Measurements from ENCODE around the gene TNF. TPM values are rescaled to one million over a fixed set of nuclear protein-coding genes. Genes with fewer than 3 reads are reported as not detected.

Gene TNF
- total RNA-seq (2014; rRNA removed; shearing (Covaris generic)) = not detected in 2 replicates

DNA sequence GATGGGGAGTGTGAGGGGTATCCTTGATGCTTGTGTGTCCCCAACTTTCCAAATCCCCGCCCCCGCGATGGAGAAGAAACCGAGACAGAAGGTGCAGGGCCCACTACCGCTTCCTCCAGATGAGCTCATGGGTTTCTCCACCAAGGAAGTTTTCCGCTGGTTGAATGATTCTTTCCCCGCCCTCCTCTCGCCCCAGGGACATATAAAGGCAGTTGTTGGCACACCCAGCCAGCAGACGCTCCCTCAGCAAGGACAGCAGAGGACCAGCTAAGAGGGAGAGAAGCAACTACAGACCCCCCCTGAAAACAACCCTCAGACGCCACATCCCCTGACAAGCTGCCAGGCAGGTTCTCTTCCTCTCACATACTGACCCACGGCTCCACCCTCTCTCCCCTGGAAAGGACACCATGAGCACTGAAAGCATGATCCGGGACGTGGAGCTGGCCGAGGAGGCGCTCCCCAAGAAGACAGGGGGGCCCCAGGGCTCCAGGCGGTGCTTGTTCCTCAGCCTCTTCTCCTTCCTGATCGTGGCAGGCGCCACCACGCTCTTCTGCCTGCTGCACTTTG, at the start of gene TNF:
TSS of gene TNF (plus strand) at position 231 of the 567 bp plus-strand sequence. CDS start at position 408, 177 bp downstream.
- Histone ChIP-seq H3K9me3 (replicated peaks) (no peaks in the 10 kb centered on the region), H3K4me3 (no peak within 1 kb of the TSS), H3K36me3 (no peaks in the 10 kb centered on the region), H3K4me1 (replicated peaks) (no peaks in the 10 kb centered on the region), H3K27ac (no peak within 1 kb of the TSS), H3K27me3 (replicated peaks) (no peaks in the 10 kb centered on the region)
- no peak for DNase-seq (ENCODE audit: low read depth in 1 of 2, low spot score in 2 of 2)

DNA sequence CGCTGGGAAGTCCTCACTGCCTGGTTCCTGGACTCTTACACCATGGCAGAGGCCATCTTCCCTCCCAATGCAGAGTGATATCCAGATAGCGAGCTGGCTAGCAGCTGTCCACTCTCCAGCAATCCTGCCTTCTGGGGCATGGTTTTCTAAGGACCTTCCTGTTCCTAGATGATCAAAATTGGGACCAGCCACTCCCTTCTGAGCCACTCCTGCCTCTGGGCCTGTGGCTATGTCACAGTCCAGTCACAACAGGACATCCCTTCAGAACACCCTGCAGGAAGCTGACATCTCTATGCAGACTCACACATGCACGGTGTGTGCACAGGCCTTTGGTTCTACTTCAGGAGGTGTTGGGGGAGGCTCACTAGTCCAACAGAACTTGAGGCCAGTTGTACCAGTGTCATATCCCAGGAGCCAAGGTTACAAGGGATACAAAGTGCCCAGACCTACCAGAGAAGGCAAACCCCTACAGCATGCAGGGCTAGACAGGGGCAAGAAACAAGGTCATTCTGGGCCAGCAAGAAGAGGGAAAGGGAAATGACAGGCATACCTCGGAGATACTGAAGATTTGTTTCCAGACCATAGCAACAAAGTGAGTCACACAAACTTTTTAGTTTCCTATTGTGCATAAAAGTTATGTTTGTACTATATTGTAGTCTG, 49.3 kb upstream of the TNF start:
- no peaks in the 10 kb centered on the region for H3K9me3 ChIP-seq (replicated peaks)
- H3K4me3 ChIP-seq = no peak overlapping the region
- peaks cover 28% of the 10 kb centered on the region for H3K4me1 ChIP-seq (replicated peaks)
- H3K27me3 ChIP-seq (replicated peaks) = no peaks in the 10 kb centered on the region
- peak overlapping the region; percentile 64 for H3K27ac ChIP-seq
- H3K36me3 ChIP-seq = peaks cover 21% of the 10 kb centered on the region
- DNase-seq (ENCODE audit: low read depth in 1 of 2, low spot score in 2 of 2) = peak in 1 of 2 experiments; percentile 74

DNA sequence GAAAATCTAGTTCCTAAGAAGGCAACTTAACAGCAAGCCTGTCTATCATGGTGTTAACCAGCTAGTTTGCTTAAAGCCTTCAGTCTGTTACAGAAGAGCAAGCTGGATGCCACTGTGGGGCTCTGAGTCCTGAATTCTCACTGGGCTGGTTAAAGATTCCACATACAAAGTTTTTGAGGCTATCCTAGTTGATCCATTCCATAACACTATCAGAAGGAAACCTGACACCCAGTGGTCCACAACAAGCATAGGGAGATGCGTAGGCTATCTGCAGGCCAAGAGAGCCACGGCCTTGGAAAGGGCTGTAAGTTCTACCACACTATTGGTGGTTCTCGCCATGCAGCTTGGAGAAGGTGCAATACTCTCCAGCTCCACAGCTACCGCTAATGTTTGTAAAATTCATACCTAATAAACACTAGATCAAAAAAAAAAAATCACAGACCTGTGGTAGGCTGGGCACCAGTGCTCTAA, 47.0 kb upstream of the TNF start:
- Histone ChIP-seq H3K4me1 (replicated peaks) (peaks cover 28% of the 10 kb centered on the region), H3K4me3 (no peak overlapping the region), H3K27me3 (replicated peaks) (no peaks in the 10 kb centered on the region), H3K27ac (no peak overlapping the region), H3K36me3 (peaks cover 42% of the 10 kb centered on the region), H3K9me3 (replicated peaks) (no peaks in the 10 kb centered on the region)
- no peak for DNase-seq (ENCODE audit: low read depth in 1 of 2, low spot score in 2 of 2)

DNA sequence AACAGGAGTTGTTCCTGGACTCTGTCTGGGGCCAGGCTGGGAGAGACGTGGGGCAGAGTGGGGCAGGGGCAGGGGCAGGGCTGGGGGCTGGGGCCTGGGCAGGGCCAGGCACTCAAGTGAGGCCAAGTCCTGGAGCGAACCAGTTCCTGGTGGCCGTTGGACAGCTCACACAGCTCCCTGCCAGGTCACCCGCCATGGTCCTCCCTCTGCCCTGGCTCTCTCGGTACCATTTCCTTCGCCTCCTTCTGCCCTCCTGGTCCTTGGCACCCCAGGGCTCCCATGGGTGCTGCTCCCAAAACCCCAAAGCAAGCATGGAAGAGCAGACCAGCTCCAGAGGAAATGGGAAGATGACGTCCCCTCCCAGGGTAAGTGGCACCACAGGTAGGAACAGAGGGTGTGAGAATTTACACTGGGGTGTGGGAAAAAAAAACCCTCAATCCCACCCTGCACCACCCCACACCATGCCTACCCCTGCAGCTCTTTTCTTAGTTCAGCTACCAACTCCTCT, 46.5 kb upstream of the TNF start, which contains the start of gene MCCD1:
TSS of gene MCCD1 (plus strand) at position 142 of the 508 bp plus-strand sequence. CDS start at position 195, 53 bp downstream.
- no peak within 1 kb of the TSS for H3K4me3 ChIP-seq
- H3K4me1 ChIP-seq (replicated peaks) = peaks cover 28% of the 10 kb centered on the region
- H3K27me3 ChIP-seq (replicated peaks) = no peaks in the 10 kb centered on the region
- no peak within 1 kb of the TSS for H3K27ac ChIP-seq
- H3K9me3 ChIP-seq (replicated peaks) = no peaks in the 10 kb centered on the region
- peaks cover 48% of the 10 kb centered on the region for H3K36me3 ChIP-seq
- DNase-seq (ENCODE audit: low read depth in 1 of 2, low spot score in 2 of 2) = no peak

DNA sequence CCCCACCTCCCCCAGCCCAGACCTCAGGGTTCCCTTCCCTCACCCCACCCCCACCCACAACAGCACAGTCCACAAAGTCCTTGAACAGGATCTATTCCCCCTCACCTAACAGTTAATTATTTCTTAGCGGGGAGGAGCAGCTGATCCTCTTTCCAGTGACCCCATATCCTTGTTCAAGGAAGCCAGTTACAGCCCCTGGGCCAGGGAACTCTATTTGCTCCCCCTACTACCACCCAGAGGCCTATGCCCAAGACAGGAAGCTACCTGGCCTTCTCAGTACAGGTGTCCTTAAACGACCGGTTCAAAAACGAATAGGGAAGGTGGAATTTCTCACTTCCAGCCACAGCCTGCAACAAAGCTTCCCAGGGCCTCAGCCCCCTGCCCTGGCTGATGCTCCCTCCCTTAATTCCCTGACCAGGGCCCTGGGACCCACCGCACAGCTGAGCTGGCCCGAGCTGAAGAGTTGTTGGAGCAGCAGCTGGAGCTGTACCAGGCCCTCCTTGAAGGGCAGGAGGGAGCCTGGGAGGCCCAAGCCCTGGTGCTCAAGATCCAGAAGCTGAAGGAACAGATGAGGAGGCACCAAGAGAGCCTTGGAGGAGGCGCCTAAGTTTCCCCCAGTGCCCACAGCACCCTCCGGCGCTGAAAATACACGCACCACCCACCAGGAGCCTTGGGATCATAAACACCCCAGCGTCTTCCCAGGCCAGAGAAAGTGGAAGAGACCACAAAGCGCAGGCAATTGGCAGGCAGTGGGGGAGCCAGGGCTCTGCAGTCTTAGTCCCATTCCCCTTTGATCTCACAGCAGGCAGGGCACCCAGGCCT, 45.8 kb upstream of the TNF start:
- peaks cover 54% of the 10 kb centered on the region for H3K36me3 ChIP-seq
- no peaks in the 10 kb centered on the region for H3K9me3 ChIP-seq (replicated peaks)
- DNase-seq (ENCODE audit: low read depth in 1 of 2, low spot score in 2 of 2) = peak in 1 of 2 experiments; percentile 35
- peaks cover 28% of the 10 kb centered on the region for H3K4me1 ChIP-seq (replicated peaks)
- no peak overlapping the region for H3K4me3 ChIP-seq
- H3K27me3 ChIP-seq (replicated peaks) = no peaks in the 10 kb centered on the region
- no peak overlapping the region for H3K27ac ChIP-seq

DNA sequence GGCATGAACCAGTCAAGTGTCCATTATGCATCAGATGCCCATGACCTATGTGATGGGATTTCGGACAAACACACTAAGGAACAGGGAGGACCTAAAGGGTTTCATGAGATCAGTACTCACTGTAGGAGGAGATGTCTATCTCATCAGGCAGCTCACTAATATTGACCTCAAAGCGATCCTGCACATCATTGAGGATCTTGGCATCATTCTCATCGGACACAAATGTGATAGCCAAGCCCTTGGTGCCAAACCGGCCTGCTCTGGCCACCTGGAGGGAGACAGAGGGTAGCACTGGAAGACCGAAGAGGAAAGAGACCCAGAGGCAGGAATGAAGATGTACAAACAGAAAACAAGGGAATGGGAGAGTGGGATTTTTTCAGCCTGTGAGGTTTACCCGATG, 44.7 kb upstream of the TNF start:
- Histone ChIP-seq H3K36me3 (peaks cover 66% of the 10 kb centered on the region), H3K27ac (no peak overlapping the region), H3K27me3 (replicated peaks) (no peaks in the 10 kb centered on the region), H3K4me1 (replicated peaks) (peaks cover 24% of the 10 kb centered on the region), H3K9me3 (replicated peaks) (no peaks in the 10 kb centered on the region), H3K4me3 (no peak overlapping the region)
- DNase-seq (ENCODE audit: low read depth in 1 of 2, low spot score in 2 of 2) = no peak

DNA sequence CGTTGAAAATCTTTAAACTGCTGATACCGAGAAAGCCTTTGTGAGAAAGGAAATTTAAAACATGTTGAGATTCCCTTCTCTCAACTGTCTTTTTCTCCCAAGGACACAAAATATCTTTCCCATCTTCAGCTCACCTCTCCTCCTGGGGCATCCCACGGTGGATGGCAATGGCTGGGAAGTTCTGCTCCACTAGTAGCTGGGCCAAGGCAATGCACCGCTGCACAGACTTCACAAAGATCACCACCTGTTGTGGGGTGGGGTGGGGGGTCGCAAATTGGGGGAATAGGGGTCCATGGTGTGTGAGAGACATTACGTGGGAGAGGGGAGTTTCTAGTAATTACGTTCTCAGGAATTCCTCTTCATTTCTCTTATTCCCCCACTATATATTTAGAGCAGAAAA, 44.2 kb upstream of the TNF start:
- Histone ChIP-seq H3K9me3 (replicated peaks) (no peaks in the 10 kb centered on the region), H3K27me3 (replicated peaks) (no peaks in the 10 kb centered on the region), H3K27ac (no peak overlapping the region), H3K4me1 (replicated peaks) (peaks cover 19% of the 10 kb centered on the region), H3K4me3 (no peak overlapping the region), H3K36me3 (peaks cover 71% of the 10 kb centered on the region)
- no peak for DNase-seq (ENCODE audit: low read depth in 1 of 2, low spot score in 2 of 2)

DNA sequence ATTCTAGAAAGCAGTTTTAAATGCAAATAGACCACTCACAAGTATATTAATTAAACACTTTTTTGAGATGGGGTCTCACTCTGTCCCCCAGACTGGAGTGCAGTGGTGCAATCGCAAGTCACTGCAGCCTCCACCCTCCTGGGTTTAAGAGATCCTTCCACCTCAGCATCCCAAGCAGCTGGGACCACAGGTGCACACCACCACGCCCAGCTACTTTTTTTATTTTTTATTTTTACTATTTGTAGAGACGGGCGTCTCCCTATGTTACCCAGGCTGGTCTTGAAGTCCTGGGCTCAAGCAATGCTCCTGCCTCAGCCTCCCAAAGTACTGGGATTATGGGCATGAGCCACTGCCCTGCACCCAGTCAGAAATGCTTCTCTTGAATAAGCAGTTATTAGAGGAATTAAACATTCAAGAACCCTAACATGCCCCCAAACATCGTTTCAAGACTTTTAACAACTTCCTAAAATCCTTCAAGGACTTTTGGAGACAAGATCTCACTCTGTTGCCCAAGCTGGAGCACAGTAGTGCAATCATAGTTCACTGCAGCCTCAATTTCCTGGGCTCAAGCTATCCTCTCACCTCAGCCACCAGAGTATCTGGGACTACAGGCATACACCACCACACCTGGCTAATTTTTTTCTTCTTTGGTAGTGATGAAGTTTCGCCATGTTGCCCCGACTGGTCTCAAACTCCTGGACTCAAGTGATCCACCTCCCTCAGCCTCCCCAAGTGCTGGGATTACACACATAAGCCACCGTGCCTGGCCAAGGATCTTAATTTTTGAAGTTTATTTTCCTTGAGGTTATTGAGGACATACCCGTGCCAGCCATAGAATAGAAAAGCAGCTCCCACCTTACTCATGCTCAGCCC, 43.4 kb upstream of the TNF start:
- Histone ChIP-seq H3K36me3 (peaks cover 78% of the 10 kb centered on the region), H3K27ac (no peak overlapping the region), H3K27me3 (replicated peaks) (no peaks in the 10 kb centered on the region), H3K9me3 (replicated peaks) (no peaks in the 10 kb centered on the region), H3K4me3 (no peak overlapping the region), H3K4me1 (replicated peaks) (peaks cover 11% of the 10 kb centered on the region)
- DNase-seq (ENCODE audit: low read depth in 1 of 2, low spot score in 2 of 2) = no peak

DNA sequence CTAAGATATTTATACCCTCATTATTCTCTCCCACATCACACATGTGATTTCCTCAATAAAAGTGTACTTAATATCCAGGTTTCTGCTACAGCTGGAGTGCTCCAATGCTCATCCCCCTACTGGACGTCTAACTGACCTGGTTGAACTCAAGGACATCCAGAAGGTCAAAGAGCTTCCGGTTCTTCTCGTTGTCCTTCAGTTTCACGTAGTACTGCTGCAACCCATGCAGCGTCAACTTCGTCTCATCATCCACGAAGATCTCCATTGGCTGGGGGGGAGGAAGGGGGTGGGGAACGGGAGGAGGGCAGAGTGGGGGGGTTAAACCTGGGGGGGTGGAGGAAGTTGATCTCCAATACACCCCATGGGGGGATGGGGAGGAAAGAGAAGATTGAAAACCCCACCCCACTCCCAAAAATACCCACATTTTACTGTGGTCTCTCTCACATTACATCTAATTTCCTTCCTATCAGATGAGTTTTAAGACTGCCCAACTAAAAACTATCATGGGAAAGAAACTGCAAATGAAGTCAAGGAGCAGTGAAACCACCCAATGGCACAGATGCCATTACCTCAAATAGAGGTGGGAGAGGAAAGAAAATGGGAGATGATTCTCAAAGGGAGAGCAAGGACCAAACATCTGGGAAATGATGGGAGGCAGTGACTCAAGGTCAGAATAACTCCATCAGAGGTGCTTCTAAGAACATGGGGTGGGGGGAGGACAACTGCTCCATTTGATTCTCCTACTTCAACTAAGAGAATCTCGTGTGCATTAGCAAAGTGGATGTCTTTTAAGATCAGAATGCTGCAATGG, 42.5 kb upstream of the TNF start:
- Histone ChIP-seq H3K27ac (no peak overlapping the region), H3K36me3 (peaks cover 83% of the 10 kb centered on the region), H3K9me3 (replicated peaks) (no peaks in the 10 kb centered on the region), H3K4me3 (no peak overlapping the region), H3K4me1 (replicated peaks) (peaks cover 6% of the 10 kb centered on the region), H3K27me3 (replicated peaks) (no peaks in the 10 kb centered on the region)
- no peak for DNase-seq (ENCODE audit: low read depth in 1 of 2, low spot score in 2 of 2)

DNA sequence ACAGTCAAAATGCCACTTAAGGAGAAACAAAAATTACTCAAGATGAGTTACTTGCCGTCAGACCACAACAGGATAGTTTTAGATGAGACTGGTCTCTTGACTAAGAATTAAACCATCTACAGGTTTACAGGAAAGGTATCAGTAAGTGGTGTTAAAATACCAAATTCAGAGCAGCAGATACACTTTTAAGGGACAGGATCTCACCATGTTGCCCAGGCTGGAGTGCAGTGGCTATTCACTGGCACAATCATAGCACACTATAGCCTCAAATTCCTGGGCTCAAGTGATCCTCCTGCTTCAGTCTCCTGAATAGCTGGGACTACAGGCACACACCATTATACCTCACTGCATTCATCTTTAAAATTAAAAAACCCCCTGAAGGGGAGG, 41.9 kb upstream of the TNF start:
- Histone ChIP-seq H3K4me1 (replicated peaks) (peaks cover 6% of the 10 kb centered on the region), H3K4me3 (no peak overlapping the region), H3K27ac (no peak overlapping the region), H3K36me3 (peaks cover 89% of the 10 kb centered on the region), H3K9me3 (replicated peaks) (no peaks in the 10 kb centered on the region), H3K27me3 (replicated peaks) (no peaks in the 10 kb centered on the region)
- DNase-seq (ENCODE audit: low read depth in 1 of 2, low spot score in 2 of 2) = no peak

DNA sequence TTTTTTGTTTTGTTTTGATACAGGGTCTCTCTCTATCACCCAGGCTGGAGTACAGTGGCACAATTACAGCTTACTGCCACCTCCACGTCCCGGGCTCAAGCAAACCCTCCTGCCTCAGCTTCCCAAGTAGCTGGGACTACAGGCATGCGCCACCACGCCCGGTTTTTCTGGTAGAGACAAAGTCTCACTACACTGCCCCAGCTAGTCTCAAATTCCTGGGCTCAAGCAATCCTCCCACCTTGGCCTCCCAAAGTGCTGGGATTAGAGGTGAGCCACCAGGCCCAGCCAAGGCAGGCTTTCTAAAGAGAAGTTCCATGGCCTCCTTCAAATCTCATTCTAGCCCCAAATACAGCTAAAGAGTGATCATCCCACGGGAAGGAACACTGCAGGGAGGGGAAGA, 41.4 kb upstream of the TNF start:
- DNase-seq (ENCODE audit: low read depth in 1 of 2, low spot score in 2 of 2) = no peak
- H3K27me3 ChIP-seq (replicated peaks) = no peaks in the 10 kb centered on the region
- peaks cover 8% of the 10 kb centered on the region for H3K4me1 ChIP-seq (replicated peaks)
- no peak overlapping the region for H3K27ac ChIP-seq
- no peaks in the 10 kb centered on the region for H3K9me3 ChIP-seq (replicated peaks)
- no peak overlapping the region for H3K4me3 ChIP-seq
- peaks cover 95% of the 10 kb centered on the region for H3K36me3 ChIP-seq

DNA sequence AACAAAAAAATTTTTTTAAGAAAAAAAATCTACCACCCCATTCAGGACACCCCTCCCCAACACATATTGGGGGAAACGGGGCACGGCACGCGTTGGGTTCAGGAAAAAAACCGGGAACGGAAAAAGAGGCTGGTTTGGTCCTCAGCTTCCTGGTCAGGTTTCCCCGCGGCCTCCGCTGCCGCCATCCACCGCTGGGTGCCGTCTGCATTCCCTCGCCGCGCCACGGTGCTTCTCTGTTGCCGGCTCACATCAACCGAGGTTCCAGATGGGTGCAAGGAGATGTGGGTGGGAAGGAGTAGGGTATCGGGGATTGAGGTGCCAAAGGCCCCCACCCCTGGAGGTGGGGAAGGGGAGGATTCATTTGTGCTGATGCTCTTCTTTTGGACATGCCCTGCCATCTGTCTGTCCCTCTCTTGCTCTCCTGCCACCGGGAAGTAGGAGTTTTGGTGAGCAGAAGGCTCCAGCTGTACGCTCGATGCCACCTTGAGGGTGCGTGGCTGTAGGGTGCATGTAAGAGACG, 40.8 kb upstream of the TNF start:
- Histone ChIP-seq H3K4me3 (no peak overlapping the region), H3K4me1 (replicated peaks) (peaks cover 11% of the 10 kb centered on the region), H3K27me3 (replicated peaks) (no peaks in the 10 kb centered on the region), H3K36me3 (peaks cover 97% of the 10 kb centered on the region), H3K27ac (no peak overlapping the region), H3K9me3 (replicated peaks) (no peaks in the 10 kb centered on the region)
- no peak for DNase-seq (ENCODE audit: low read depth in 1 of 2, low spot score in 2 of 2)
